WERI-Rb-1 (cell line): Measurements from ENCODE around the gene EMC7.

Experiments used
- DNase-seq: peaks from one replicate; pipeline ENCODE4 v3.0.0-alpha.2; 2020
- H3K27ac ChIP-seq: fragments of 250-450 bp; sonication (Bioruptor Pico); 2 replicates; pipeline ENCODE4 v1.5.1; 2020; ENCODE audit warnings: mild to moderate bottlenecking, moderate library complexity
- H3K27me3 ChIP-seq: fragments of 250-450 bp; sonication (Bioruptor Pico); 2 replicates; pipeline ENCODE4 v1.5.1; 2021; ENCODE audit warnings: mild to moderate bottlenecking, low read depth, moderate library complexity; ENCODE audit not compliant: insufficient read depth, severe bottlenecking
- H3K36me3 ChIP-seq: fragments of 250-450 bp; sonication (Bioruptor Pico); 2 replicates; pipeline ENCODE4 v1.5.1; 2020; ENCODE audit warnings: mild to moderate bottlenecking, moderate library complexity
- H3K4me3 ChIP-seq: 2 replicates; pipeline ENCODE4 v1.5.1; 2011; ENCODE audit warnings: low read depth, mild to moderate bottlenecking, control low read depth, low read length
- H3K9me3 ChIP-seq: fragments of 250-450 bp; sonication (Bioruptor Pico); 2 replicates; pipeline ENCODE4 v1.5.1; 2021; ENCODE audit warnings: mild to moderate bottlenecking, moderate library complexity; ENCODE audit not compliant: severe bottlenecking
- TF ChIP-seq, protein P1 (sequence below): IDR thresholded peaks from 2 replicates; pipeline ENCODE4 v1.5.1; 2011; ENCODE audit warnings: low read depth, mild to moderate bottlenecking, control low read depth, inconsistent platforms, low read length

The EMC7 gene

DNA sequence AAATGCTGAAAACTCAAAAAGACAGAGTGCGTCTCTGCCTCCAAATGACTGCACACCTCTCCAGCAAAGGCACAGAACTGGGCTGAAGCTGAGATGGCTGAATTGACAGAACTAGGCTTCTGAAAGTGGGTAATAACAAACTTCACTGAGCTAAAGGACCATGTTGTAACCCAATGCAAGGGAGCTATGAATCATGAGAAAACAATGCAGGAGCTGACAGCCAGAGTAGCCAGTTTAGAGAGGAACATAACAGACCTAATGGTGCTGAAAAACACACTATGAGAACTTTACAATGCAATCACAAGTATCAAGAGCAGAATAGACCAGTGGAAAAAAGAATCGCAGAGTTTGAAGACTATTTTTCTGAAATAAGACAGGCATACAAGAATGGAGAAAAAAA is 52.5 kb downstream of the EMC7 start:
- Histone ChIP-seq H3K27me3 (no peaks in the 10 kb centered on the region), H3K27ac (no peak overlapping the region), H3K4me3 (no peak overlapping the region), H3K9me3 (peaks cover 3% of the 10 kb centered on the region), H3K36me3 (no peaks in the 10 kb centered on the region)
- TF ChIP-seq, protein P1, sequence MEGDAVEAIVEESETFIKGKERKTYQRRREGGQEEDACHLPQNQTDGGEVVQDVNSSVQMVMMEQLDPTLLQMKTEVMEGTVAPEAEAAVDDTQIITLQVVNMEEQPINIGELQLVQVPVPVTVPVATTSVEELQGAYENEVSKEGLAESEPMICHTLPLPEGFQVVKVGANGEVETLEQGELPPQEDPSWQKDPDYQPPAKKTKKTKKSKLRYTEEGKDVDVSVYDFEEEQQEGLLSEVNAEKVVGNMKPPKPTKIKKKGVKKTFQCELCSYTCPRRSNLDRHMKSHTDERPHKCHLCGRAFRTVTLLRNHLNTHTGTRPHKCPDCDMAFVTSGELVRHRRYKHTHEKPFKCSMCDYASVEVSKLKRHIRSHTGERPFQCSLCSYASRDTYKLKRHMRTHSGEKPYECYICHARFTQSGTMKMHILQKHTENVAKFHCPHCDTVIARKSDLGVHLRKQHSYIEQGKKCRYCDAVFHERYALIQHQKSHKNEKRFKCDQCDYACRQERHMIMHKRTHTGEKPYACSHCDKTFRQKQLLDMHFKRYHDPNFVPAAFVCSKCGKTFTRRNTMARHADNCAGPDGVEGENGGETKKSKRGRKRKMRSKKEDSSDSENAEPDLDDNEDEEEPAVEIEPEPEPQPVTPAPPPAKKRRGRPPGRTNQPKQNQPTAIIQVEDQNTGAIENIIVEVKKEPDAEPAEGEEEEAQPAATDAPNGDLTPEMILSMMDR: no peak
- DNase-seq: no peak

DNA sequence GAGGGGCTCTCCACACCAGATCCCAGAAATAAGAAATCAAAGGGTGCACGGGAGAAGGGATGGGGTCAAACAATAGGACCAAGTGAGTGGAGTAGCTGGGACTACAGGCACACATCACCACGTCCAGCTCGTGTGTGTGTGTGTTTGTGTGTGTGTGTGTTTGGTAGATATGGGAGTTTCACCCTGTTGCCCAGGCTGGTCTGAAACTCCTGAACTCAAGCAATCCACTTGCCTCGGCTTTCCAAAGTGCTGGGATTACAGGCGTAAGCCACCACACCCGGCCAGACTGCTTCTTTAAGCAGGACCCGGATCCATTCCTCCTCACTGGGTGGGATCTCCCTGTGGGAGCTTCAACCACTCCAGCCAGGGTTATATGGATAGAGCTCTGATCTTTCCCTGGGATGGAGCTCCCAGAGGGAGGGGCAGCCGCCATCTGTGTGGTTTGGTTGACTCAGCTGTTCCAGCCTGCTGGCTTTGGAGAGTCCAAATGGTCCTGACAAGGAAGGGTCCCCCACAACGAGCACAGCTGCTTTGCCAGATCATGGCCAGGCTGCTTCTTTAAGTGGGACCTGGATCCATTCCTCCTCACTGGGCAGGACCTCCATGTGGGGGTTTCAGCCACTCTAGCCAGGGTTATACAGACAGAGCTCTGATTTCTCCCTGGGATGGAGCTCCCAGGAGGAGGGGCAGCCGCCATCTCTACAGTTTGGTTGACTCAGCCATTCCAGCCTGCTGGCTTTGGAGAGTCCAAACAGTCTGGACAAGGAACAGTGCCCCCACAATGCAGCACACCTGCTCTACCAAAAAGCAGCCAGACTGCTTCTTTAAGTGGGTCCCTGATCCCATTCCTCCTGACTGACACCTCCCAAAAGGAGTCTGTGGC is 53.5 kb downstream of the EMC7 start:
- Histone ChIP-seq H3K36me3 (no peaks in the 10 kb centered on the region), H3K27me3 (no peaks in the 10 kb centered on the region), H3K4me3 (no peak overlapping the region), H3K27ac (no peak overlapping the region), H3K9me3 (peaks cover 3% of the 10 kb centered on the region)
- TF ChIP-seq, protein P1: no peak
- peak; percentile 30 for DNase-seq

DNA sequence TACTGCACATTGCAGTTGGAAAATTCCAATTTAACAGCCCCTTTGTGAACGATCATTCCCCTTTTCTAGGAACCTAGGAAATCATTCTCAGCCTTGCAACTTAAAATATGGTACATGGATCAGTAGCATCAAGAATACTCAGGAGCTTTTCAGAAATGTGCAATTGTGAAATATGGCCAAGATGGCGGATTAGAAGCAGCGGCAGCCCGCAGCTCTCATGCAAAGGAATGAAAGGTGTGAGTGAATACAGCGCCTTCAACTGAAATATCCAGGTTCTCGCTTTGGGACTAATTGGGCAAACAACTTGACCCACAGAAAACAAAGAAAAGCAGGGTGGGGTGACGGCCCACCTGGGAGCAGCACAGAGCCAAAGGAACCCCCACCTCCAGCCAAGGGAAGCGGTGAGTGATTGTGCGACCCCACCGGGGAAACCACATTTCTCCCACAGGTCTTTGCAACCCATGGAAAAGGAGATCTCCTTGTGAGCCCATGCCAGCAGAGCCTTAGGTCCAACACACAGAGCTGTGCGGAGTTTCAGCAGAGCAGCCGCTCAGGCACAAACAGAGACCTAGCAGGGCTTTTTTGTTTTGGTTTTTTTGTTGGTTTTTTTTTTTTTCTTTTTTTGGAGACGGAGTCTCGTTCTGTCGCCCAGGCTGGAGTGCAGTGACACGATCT is 55.1 kb downstream of the EMC7 start:
- H3K27me3 ChIP-seq: no peaks in the 10 kb centered on the region
- DNase-seq: no peak
- TF ChIP-seq, protein P1: no peak

DNA sequence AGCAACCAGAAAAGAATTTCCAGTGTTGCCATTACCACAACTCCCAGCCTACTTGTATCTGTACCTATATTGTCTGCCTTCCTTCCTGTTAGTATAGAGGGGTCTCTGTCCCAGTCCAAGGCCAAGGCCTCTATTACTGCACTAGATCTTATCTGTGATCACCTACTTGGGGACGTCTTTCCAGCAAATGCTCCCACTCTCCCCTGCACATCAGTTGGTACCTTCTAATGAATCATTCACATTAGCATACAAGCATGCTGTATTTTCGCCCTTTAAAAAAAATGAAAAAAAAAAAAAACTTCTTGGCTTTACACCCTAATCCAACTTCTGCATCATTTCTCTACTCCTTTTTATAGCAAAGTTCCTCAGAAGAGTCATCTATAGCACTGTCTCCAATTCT is 57.8 kb downstream of the EMC7 start:
- TF ChIP-seq, protein P1: no peak
- Histone ChIP-seq H3K27me3 (no peaks in the 10 kb centered on the region), H3K36me3 (no peaks in the 10 kb centered on the region), H3K27ac (no peak overlapping the region), H3K9me3 (no peaks in the 10 kb centered on the region), H3K4me3 (no peak overlapping the region)
- no peak for DNase-seq

More for the DNA sequence above, 55.1 kb downstream of the EMC7 start:
- Histone ChIP-seq H3K36me3 (no peaks in the 10 kb centered on the region), H3K9me3 (peaks cover 3% of the 10 kb centered on the region), H3K27ac (no peak overlapping the region), H3K4me3 (no peak overlapping the region)

DNA sequence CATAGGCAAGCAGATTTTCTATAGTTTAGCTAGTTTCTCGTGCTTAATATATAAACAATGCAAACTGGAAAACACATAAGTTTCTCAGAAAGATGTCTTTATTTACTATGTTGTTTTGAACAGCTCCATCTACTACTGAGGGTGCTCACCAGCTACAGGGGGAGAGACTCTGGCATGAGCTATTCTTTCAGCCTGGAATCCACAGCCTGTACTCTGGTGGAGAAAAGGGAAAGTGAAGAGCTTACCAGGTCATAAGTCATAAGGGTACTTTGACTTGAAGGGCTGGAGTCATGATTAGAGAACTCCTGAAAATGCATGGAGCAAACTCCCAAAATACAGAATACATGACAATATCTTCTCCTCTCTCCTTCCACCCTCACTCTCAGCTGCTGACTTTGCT is 58.3 kb downstream of the EMC7 start:
- TF ChIP-seq, protein P1: no peak
- Histone ChIP-seq H3K36me3 (no peaks in the 10 kb centered on the region), H3K9me3 (no peaks in the 10 kb centered on the region), H3K27me3 (no peaks in the 10 kb centered on the region), H3K4me3 (no peak overlapping the region), H3K27ac (no peak overlapping the region)
- no peak for DNase-seq
